ENCODE data around the gene PRKCA.

PRKCA gene

DNA sequence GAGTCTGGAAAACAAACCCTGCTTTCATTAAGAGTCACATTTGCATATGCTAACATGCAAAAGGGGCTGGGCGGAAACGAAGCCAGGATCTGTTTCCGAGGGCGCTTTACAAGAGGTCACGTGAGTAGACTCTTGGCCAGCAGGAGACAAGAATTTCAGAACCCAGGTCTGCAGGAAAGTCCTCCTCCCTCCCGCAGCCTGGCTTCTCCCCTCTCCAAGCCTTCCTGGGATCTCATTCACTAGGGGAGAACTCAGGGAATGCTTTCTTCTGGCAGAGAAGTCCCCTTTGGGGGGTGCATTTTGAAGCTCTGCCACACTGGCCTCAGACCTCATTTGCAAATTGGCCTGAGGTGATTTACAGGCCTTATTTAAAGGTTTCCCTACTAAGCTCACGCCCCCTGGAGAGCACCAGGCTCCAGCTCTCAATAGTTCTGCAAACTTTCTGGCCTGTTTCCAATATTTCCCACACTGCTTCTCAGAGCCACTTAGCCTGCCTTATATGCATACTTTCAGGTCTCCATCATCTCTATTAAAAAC, 475.3 kb downstream of the PRKCA start:
- no peaks in the 10 kb centered on the region for H3K9me3 ChIP-seq (ENCODE audit: control insufficient read depth in 2 of 2, low read length in 2 of 2)

DNA sequence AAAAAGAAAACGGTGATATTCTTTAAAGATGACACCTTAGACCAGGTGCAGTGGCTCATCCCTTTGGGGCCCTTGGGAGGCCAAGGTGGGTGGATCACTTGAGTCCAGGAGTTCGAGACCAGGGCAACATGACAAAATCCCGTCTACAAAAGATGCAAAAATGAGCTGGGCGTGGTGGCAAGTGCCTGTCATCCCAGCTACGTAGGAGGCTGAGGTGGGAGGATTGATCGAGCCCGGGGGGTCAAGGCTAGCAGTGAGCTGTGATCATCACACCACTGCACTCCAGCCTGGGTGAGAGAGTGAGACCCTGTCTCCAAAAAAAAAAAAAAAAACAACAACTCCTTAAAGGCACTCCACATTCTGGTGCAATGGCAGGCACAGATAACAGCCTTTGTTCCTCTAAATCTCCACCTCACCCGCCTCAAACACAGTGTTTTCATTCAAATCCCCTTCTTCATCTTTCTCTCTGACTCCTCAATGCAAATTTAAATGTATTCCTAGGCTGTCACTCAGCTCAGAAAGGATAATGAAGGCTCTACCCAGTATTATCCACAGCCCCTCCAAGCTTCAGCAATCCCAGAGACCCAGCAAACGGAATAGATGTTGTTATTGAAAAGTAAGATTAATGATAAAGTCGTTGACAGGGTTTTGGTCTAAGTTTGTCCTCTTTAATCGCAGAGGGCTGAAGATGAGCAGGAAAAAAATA, 476.3 kb downstream of the PRKCA start:
- Histone ChIP-seq H3K27me3 (ENCODE audit: control insufficient read depth in 1 of 2, insufficient read depth in 2 of 2, low read length in 2 of 2) (no peaks in the 10 kb centered on the region), H3K27ac (ENCODE audit: low read length) (no peak overlapping the region), H3K9me3 (ENCODE audit: control insufficient read depth in 2 of 2, low read length in 2 of 2) (no peaks in the 10 kb centered on the region), H3K4me3 (ENCODE audit: low read length in 2 of 2) (no peak overlapping the region), H3K36me3 (ENCODE audit: control insufficient read depth in 2 of 2, insufficient read depth in 2 of 2, low read length in 2 of 2) (peaks cover 7% of the 10 kb centered on the region in 2 donors), H3K9ac (ENCODE audit: low read length in 2 of 2) (no peak overlapping the region), H3K4me1 (ENCODE audit: control insufficient read depth, insufficient read depth, low read length) (no peaks in the 10 kb centered on the region)

More for the DNA sequence above, 475.3 kb downstream of the PRKCA start:
- Histone ChIP-seq H3K4me1 (ENCODE audit: control insufficient read depth, insufficient read depth, low read length) (no peaks in the 10 kb centered on the region), H3K4me3 (ENCODE audit: low read length in 2 of 2) (no peak overlapping the region), H3K27ac (ENCODE audit: low read length) (no peak overlapping the region), H3K36me3 (ENCODE audit: control insufficient read depth in 2 of 2, insufficient read depth in 2 of 2, low read length in 2 of 2) (peaks cover 7 to 8% of the 10 kb centered on the region in 2 donors), H3K9ac (ENCODE audit: low read length in 2 of 2) (no peak overlapping the region), H3K27me3 (ENCODE audit: control insufficient read depth in 1 of 2, insufficient read depth in 2 of 2, low read length in 2 of 2) (no peaks in the 10 kb centered on the region)

DNA sequence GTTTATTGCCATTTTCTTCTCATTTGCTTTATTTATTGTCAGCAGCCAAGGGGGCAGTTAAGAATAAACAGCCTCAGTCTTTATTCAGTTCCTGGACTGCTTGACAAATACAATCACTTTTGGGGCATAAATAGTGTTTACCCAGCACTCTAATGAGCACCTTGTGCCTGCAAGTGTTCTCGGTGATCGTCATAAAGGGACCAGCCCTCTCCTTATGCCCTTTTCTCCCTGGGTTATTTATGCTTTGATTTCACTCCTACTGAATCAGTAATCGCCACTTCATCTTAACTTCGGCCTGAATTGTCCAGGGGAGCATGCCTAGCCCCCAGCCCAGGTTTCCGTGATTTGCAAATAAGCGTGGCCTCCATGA, 476.8 kb downstream of the PRKCA start:
- no peaks in the 10 kb centered on the region for H3K4me1 ChIP-seq (ENCODE audit: control insufficient read depth, insufficient read depth, low read length)
- no peak overlapping the region for H3K27ac ChIP-seq (ENCODE audit: low read length)

DNA sequence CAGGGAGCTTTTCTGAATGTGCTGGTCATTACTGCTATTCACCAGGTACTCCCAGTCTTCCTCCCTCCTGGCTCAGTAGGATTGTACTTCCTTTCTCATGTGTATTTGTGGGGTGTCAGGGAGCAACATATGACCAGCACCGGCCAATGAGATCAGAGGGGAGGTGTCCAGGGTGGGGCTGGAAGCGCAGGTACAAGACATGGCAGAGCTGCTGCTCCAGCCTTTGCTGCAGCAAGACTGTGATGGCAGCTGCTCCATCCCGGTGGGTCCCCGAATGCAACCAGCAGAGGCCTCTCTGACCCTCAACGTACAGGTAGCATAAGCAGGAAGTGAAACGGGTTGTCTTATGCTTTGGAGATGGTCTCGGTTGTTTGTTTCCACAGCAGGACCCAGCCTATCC, 478.7 kb downstream of the PRKCA start:
- no peak overlapping the region for H3K27ac ChIP-seq (ENCODE audit: low read length)
- H3K4me3 ChIP-seq (ENCODE audit: low read length in 2 of 2): no peak overlapping the region
- H3K36me3 ChIP-seq (ENCODE audit: control insufficient read depth in 2 of 2, insufficient read depth in 2 of 2, low read length in 2 of 2): no peaks in the 10 kb centered on the region
- H3K9ac ChIP-seq (ENCODE audit: low read length in 2 of 2): no peak overlapping the region
- H3K4me1 ChIP-seq (ENCODE audit: control insufficient read depth, insufficient read depth, low read length): no peaks in the 10 kb centered on the region
- no peaks in the 10 kb centered on the region for H3K27me3 ChIP-seq (ENCODE audit: control insufficient read depth in 1 of 2, insufficient read depth in 2 of 2, low read length in 2 of 2)
- no peaks in the 10 kb centered on the region for H3K9me3 ChIP-seq (ENCODE audit: control insufficient read depth in 2 of 2, low read length in 2 of 2)

More for the DNA sequence above, 476.8 kb downstream of the PRKCA start:
- H3K9ac ChIP-seq (ENCODE audit: low read length in 2 of 2): no peak overlapping the region
- H3K27me3 ChIP-seq (ENCODE audit: control insufficient read depth in 1 of 2, insufficient read depth in 2 of 2, low read length in 2 of 2): no peaks in the 10 kb centered on the region
- H3K9me3 ChIP-seq (ENCODE audit: control insufficient read depth in 2 of 2, low read length in 2 of 2): no peaks in the 10 kb centered on the region
- H3K4me3 ChIP-seq (ENCODE audit: low read length in 2 of 2): no peak overlapping the region
- H3K36me3 ChIP-seq (ENCODE audit: control insufficient read depth in 2 of 2, insufficient read depth in 2 of 2, low read length in 2 of 2): peaks cover 4 to 5% of the 10 kb centered on the region in 2 donors

DNA sequence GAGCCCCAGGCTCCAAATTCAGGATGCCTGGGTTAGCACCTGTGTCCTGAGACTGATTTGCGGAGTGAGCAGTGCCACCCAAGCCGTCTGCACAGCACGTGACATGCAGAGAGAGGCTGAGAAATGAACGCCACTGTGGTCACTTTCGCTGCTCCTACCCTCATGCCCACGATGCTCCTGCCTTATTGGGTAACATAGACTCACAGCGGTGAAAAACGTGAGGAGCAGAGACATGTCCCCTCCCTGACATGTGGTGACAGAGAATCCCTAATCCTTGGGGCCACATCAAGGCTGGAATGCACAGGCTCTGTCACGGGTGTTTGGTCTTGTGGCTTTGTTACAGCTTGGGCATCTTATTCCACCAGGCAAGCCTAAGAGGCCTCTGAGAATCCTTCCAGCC, 480.4 kb downstream of the PRKCA start:
- Histone ChIP-seq H3K4me1 (ENCODE audit: control insufficient read depth, insufficient read depth, low read length) (no peaks in the 10 kb centered on the region), H3K27me3 (ENCODE audit: control insufficient read depth in 1 of 2, insufficient read depth in 2 of 2, low read length in 2 of 2) (no peaks in the 10 kb centered on the region), H3K9ac (ENCODE audit: low read length in 2 of 2) (no peak overlapping the region), H3K4me3 (ENCODE audit: low read length in 2 of 2) (no peak overlapping the region), H3K9me3 (ENCODE audit: control insufficient read depth in 2 of 2, low read length in 2 of 2) (no peaks in the 10 kb centered on the region), H3K27ac (ENCODE audit: low read length) (no peak overlapping the region), H3K36me3 (ENCODE audit: control insufficient read depth in 2 of 2, insufficient read depth in 2 of 2, low read length in 2 of 2) (peaks cover 9 to 10% of the 10 kb centered on the region in 2 donors)

DNA sequence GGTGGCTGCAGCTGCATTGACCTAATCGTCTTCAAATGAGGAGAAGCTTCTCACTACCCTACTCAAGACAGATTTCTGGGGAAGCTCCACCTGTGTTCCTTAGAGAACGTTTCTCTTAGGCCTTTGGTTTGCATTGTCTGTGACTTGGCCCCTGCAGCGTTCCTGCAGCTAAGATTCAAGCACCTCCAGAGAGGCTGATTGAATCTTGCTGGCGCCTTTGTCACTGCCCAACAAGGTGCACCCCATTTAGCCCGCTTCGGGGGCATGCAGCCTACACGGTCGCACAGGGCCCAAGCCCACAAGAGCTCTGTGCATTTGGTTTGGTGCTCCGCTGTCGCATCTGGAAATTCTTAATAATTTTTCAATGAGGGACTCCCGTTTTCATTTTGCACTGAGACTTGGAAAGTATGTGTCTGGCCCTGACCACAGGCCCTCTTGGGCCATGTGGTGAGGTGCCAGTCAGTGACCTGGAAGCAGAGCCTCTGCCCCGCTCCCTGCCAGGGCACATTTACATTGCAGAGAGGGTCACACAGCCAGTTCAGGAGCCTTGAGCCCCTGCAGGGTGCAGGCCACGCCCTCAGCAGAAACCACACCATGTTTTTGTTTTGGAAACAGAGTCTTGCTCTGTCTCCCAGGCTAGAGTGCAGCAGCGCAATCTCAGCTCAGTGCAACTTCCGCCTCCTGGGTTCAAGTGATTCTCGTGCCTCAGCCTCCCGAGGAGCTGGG, 481.4 kb downstream of the PRKCA start:
- Histone ChIP-seq H3K27me3 (ENCODE audit: control insufficient read depth in 1 of 2, insufficient read depth in 2 of 2, low read length in 2 of 2) (no peaks in the 10 kb centered on the region), H3K36me3 (ENCODE audit: control insufficient read depth in 2 of 2, insufficient read depth in 2 of 2, low read length in 2 of 2) (peaks cover 11 to 13% of the 10 kb centered on the region in 2 donors), H3K27ac (ENCODE audit: low read length) (no peak overlapping the region), H3K4me1 (ENCODE audit: control insufficient read depth, insufficient read depth, low read length) (no peaks in the 10 kb centered on the region), H3K4me3 (ENCODE audit: low read length in 2 of 2) (no peak overlapping the region), H3K9ac (ENCODE audit: low read length in 2 of 2) (no peak overlapping the region), H3K9me3 (ENCODE audit: control insufficient read depth in 2 of 2, low read length in 2 of 2) (no peaks in the 10 kb centered on the region)

DNA sequence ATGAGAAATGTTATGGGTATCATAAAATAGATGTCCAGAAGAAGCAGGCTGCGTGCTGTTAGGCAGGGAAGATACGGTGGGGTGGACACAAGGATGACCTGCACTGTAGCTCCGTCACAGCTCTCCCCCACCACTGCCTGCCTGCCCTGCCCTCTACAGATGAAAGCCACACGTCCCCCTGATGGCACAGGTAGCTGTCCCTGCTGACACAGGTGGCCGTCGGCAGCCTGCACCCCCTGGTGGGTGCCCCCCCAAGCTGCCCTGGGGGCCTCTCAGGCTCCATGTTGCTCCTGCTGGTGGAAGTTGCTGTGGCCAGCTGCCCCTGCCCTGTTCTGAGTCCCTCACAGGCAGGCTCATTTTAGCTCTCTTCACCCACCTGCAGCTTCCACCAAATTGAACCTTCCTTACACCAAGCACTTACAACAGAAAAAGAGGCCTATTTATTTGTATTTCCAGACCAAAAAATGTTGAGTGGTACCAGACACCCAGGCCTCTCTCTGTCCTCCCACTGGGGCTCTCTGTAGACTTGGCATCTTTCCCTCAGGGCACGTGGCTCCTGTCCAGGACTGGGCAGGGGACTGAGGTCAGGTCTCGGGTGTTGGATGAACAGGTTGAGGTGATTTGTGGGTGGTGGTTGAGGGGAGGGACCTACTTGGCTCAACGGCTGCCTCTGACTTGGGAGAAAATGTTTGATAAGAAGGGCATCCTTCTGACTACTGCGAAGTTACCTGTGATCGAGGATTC, 482.4 kb downstream of the PRKCA start:
- Histone ChIP-seq H3K27ac (ENCODE audit: low read length) (no peak overlapping the region), H3K36me3 (ENCODE audit: control insufficient read depth in 2 of 2, insufficient read depth in 2 of 2, low read length in 2 of 2) (peaks cover 19 to 21% of the 10 kb centered on the region in 2 donors), H3K27me3 (ENCODE audit: control insufficient read depth in 1 of 2, insufficient read depth in 2 of 2, low read length in 2 of 2) (no peaks in the 10 kb centered on the region), H3K4me3 (ENCODE audit: low read length in 2 of 2) (no peak overlapping the region), H3K4me1 (ENCODE audit: control insufficient read depth, insufficient read depth, low read length) (no peaks in the 10 kb centered on the region), H3K9me3 (ENCODE audit: control insufficient read depth in 2 of 2, low read length in 2 of 2) (no peaks in the 10 kb centered on the region), H3K9ac (ENCODE audit: low read length in 2 of 2) (no peak overlapping the region)

DNA sequence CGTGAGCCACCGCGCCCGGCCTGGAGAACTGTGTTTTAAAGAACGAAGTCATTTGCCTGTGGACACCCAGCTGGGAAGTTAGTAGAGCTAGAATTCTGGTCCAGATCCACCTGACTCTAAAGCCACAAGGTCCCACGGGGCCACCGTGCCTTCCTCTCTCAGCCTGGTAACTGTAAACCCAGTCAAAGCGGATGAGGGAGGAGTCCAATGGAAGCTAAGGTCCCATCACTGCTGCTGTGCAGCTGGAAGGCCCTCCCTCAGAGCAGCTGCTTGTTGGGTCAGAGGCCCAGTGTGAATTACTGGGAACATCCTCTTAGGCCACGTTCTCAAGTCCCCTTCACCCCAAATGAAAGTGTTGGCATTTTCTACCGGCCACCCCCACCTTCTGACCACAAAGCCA, 483.7 kb downstream of the PRKCA start:
- Histone ChIP-seq H3K9me3 (ENCODE audit: control insufficient read depth in 2 of 2, low read length in 2 of 2) (no peaks in the 10 kb centered on the region), H3K36me3 (ENCODE audit: control insufficient read depth in 2 of 2, insufficient read depth in 2 of 2, low read length in 2 of 2) (peaks cover 23% of the 10 kb centered on the region in 2 donors), H3K27me3 (ENCODE audit: control insufficient read depth in 1 of 2, insufficient read depth in 2 of 2, low read length in 2 of 2) (no peaks in the 10 kb centered on the region), H3K4me1 (ENCODE audit: control insufficient read depth, insufficient read depth, low read length) (no peaks in the 10 kb centered on the region), H3K9ac (ENCODE audit: low read length in 2 of 2) (no peak overlapping the region), H3K27ac (ENCODE audit: low read length) (no peak overlapping the region), H3K4me3 (ENCODE audit: low read length in 2 of 2) (no peak overlapping the region)

DNA sequence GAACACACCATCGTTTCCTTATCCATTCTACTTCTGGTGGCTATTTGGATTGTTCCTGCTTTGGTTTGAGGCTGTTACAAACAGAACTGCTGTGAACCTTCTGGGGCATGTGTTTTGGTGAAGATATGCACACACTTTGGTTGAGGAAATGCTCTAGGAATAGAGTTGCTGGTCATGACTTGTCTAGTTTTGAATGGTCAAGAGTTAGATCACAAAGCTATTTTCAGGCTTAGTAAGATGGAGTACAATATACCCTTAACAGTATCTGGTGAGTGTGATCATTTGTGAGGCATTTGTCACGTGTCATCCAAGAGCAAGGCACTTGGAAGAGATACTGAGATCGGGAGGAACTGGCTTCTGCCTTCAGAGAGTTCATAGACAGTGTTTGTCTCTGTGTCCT, 485.5 kb downstream of the PRKCA start:
- no peaks in the 10 kb centered on the region for H3K27me3 ChIP-seq (ENCODE audit: control insufficient read depth in 1 of 2, insufficient read depth in 2 of 2, low read length in 2 of 2)
- peaks cover 27 to 33% of the 10 kb centered on the region in 2 donors for H3K36me3 ChIP-seq (ENCODE audit: control insufficient read depth in 2 of 2, insufficient read depth in 2 of 2, low read length in 2 of 2)
- H3K4me3 ChIP-seq (ENCODE audit: low read length in 2 of 2): no peak overlapping the region
- H3K9ac ChIP-seq (ENCODE audit: low read length in 2 of 2): no peak overlapping the region
- no peaks in the 10 kb centered on the region for H3K4me1 ChIP-seq (ENCODE audit: control insufficient read depth, insufficient read depth, low read length)
- H3K9me3 ChIP-seq (ENCODE audit: control insufficient read depth in 2 of 2, low read length in 2 of 2): no peaks in the 10 kb centered on the region
- no peak overlapping the region for H3K27ac ChIP-seq (ENCODE audit: low read length)

DNA sequence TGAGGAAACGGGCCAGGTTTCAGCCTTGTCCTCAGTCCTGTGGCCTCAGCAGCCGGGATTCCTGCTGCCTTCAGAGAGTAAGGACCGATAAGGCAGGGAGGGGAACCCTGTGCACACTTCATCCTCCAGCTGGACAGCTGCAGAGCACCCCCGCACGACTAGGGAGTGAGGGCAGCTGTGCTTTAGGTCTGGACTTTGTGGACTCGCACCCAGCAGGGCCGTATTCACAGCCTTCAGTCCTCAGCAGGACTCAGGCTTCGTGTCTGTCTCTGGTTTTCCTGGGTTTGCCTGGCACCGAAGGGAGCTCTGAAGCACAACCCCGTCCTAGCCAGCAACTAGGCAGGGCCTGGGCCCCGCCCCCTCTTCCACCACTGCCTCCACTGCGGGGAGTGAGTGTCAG, 486.7 kb downstream of the PRKCA start:
- Histone ChIP-seq H3K4me1 (ENCODE audit: control insufficient read depth, insufficient read depth, low read length) (no peaks in the 10 kb centered on the region), H3K27me3 (ENCODE audit: control insufficient read depth in 1 of 2, insufficient read depth in 2 of 2, low read length in 2 of 2) (no peaks in the 10 kb centered on the region), H3K9ac (ENCODE audit: low read length in 2 of 2) (no peak overlapping the region), H3K27ac (ENCODE audit: low read length) (no peak overlapping the region), H3K36me3 (ENCODE audit: control insufficient read depth in 2 of 2, insufficient read depth in 2 of 2, low read length in 2 of 2) (peaks cover 29 to 35% of the 10 kb centered on the region in 2 donors), H3K9me3 (ENCODE audit: control insufficient read depth in 2 of 2, low read length in 2 of 2) (no peaks in the 10 kb centered on the region), H3K4me3 (ENCODE audit: low read length in 2 of 2) (no peak overlapping the region)
